T-helper 9 cell (primary cell): ENCODE data around the gene TUBA1B.
A peak's percentile ranks its signal among the peaks of the same experiment; 100 is the strongest.
"Not testable (repeated sequence)": the region's sequence is repeated elsewhere in the genome, so short reads cannot be mapped to it uniquely, and the experiment has no call there.

Source experiments
- DNase-seq: peaks from one replicate; pipeline ENCODE4 v3.0.0-alpha.2; 2020
- total RNA-seq, 2 donors: gene quantifications; one replicate each; lab custom pipeline; 2026; lab: John Stamatoyannopoulos, UW

Gene TUBA1B
- 173 to 490 reads per million in 2 donors for total RNA-seq

DNA sequence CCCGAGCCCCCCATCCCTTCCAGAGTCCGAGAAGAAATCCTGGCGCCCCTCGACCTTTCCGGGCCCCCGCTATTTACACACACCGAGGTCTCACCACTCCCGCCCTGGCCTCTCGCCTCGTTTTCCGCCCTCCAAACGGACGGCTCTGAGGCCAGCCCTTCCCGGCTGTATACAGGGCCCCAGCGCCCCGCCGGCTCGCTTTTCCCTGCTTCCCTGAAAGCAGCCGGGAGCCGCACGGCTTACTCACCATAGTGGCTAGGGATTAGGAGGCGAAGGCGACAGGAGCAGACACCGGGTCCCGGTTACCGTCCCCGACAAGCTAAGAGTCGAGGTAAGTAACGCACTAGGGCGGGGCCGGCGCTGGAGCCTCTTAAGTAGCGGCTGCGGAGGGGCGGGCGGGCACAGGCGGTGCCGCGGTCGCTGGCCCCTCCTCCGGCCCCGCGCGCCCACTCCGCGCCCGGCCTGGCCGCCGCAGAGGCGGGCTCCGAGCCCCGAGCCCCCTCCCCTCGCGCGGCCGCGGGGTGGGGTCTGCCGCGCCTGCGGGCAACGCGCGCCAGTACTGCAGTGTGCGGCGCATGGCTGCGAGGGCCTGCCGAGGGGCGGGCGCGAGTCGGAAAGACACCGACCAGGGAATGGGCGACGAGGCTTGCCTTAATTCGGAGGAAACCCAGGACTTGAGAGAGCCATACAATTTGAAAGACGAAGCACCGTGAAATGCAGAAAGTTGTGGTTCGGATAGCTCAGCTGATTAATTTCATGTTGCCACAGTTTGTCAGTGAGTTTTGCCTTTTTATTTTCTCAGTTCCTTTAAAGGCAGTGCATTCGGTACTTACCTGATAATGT lies at the start of gene TUBA1B:
TSS of gene TUBA1B (minus strand) at position 345 of the 843 bp plus-strand sequence. CDS start at position 250, 95 bp downstream.
- DNase-seq, result peak; percentile 85

DNA sequence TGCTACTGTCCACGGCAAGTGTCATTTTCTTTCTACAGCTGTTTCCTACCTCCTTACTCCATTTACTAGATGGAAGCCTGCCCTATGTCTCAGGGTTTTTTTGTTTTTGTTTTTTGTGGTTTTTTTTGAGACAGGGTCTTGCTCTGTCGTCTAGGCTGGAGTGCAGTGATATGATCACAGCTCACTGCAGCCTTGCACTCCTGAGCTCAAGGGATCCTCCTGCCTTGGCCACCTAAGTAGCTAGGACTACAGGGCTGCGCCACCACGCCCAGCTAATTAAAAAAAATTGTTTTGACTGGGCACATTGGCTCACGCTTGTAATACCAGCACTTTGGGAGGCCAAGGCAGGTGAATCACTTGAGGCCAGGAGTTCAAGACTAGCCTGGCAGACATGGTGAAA lies 43.0 kb upstream of the TUBA1B start:
- DNase-seq, result no peak

DNA sequence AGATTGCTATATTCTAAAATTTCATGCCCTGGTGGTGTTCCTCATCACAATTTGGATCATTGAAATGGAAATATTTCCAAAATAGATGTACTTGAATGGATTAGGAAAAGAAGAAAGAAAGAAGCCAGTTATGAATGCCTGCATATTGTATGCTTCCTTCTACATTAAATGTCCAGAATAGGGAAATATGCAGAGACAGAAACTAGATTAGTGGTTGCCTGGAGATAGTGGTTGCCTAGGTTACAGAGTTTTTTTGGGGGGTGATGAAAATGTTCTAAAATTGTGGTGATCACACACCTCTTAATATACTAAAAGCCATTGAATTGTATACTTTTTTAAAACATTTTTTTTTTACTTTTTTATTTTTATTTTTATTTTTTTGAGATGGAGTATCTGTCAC lies 39.7 kb upstream of the TUBA1B start:
- no peak for DNase-seq

DNA sequence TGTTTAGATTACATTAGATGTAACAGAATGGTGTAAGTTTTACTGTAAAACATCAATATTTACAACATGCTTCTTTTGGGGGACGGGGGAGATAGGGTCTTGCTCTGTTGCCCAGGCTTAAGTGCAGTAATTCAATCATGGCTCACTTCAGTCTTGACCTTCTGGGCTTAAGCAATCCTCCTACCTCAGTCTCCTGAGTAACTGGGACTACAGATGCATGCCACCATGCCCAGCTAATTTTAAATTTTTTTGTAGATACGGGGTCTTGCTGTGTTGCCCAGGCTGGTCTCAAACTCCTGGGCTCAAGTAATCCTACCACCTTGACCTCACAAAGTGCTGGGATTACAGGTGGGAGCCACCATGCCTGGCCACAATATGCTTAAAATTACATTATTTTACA lies 33.9 kb upstream of the TUBA1B start:
- no peak for DNase-seq

DNA sequence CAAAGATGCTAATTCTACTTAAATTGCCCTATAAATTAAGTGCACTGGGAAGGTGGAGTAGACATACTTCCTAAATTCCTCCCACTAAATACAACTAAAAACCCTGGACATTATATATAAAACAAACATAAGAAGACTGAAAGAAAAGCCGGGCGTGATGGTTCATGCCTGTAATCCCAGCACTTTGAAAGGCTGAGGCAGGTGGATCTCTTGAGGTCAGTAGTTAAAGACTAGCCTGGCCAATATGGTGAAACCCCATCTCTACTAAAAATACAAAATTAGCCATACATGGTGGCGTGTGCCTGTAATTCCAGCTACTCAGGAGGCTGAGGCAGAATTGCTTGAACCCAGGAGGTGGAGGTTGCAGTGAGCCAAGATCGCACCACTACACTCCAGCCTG lies 30.7 kb upstream of the TUBA1B start:
- DNase-seq, result not testable (repeated sequence)

DNA sequence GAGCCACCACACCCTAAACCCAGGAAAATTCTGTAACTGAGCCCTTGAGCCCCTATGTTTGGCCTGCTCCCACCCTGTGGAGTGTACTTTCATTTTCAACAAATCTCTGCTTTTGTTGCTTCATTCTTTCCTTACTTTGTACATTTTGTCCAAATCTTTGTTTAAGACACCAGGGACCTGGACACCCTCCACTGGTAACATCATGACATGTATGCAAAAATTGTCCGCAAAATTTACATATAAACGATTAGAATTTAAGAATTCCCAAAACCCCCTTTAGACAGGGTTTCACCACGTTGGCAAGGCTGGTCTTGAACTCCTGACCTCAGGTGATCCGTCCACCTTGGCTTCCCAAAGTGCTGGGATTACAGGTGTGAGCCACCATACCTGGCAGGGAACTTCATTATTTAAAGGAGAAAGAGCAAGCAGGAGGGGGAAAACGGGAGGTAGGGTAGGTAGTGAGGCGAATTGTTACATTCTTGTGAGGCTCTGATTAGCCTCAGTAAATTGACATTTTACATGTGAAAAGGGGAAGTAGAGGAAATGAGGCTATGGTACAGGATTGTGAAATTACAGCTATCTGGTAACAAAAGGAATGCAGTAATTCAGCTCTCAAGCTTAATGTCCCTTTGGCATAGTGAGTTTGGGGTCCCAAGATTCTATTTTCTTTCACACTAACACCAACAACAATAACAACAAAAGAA lies 30.0 kb upstream of the TUBA1B start:
- DNase-seq, result no peak

DNA sequence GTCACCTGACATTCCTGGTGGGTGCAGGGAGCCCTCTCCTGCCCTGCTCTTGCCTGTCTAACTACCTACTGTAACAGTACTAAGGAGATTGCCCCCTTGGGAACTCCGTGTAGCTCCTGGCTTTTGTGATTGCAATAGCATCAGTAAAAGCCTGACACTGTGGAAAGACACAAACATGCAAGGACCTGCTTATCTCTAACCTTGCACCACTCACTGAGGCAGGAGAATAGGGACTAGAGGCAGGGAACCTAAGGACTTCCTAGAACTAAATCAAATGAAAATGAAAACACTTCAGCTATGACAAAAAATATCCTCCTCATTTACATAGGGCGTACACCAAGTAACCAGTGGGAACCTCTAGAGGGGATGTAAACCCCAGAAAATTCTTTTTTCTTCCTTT lies 29.2 kb upstream of the TUBA1B start:
- no peak for DNase-seq

DNA sequence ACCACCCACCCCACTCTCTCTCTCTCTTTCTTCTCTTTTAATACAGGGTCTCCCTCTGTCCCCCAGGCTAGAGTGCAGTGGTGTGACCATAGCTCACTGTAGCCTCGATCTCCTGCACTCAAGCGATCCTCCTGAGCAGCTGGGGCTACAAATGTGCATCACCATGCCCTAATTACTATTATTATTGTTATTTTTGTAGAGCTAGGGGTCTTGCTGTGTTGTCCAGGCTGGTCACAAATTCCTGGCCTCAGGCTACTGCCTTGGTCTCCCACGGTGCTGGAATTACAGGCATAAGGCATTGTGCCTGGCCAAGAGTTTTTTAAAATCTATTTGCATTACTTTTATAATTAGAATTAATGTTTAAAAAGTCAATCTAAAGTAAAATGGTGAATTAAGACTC lies 23.0 kb upstream of the TUBA1B start:
- DNase-seq, result no peak

DNA sequence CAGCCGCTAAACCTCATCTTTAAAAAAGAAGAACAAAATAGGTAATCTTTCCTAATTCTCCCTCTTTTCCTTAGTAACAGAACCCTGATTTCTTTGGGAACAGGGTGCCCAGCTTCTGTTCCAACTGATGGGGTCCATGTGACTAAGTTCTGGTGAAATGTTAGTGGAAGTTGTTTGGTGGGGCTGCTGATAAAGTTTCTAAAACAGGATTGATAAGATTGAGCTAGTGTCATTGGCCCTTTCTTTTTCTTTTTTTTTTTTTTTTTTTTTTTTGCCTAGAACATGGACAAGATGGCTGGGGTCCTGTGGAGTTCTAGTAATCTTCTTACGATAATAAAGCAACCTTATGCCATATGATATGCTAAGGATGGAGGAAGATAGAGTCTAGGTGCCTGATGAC lies 16.2 kb upstream of the TUBA1B start:
- DNase-seq, result no peak

DNA sequence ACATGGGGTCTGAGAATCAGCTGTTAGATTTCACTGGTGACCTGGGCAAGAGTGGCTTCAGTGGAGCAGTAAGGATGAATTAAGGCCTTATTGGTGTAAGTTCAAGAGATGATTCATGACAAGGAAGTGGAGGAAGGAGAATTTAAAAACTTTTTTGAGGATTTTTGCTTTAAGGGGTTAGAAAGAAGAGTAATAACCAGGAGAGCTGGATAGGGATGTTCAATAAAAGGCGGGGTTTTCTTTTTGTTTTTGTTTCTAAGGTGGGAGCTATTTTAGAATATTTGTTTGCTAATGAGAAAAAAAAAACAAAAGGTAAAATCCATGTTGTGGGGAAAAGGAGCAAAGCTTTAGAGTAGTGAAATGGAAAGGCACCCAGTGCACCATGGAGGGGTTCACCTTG lies 15.2 kb upstream of the TUBA1B start:
- DNase-seq, result no peak

DNA sequence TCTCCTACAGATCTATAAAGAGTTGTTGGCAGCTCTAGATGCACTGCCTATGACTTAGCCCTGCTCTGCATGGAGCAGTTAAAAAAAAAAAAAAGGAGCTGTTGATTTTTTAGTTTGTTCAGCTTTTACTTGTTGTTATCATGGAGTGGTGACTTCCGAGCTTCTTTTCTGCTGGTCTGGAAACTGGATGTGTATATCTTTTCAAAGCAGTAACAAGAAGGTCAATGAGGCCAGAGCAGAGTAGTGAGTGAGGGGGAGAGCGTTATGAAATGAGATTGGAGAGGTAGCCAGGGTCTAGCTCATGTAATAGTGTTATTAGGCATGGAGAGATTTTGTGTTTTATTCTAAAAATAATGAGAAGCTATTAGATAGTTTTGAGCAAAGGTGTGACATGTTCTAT lies 13.2 kb upstream of the TUBA1B start:
- no peak for DNase-seq

DNA sequence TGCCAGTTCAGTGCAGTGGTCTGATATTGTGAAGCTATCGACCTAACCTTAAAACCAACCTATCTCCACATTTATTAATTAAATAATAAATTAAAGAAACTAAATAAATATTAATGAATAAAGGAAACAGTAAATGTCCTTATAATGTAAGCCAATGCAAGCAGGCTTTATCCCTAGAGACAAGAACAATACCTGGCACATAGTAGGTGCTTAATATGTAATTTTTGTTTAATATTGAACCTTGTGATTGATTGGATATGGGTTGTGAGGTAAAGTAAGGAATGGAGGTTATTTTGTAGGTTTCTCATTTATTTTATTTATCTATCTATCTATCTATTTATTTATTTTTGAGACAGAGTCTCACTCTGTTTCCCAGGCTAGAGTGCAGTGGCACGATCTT lies 7.8 kb upstream of the TUBA1B start:
- no peak for DNase-seq

DNA sequence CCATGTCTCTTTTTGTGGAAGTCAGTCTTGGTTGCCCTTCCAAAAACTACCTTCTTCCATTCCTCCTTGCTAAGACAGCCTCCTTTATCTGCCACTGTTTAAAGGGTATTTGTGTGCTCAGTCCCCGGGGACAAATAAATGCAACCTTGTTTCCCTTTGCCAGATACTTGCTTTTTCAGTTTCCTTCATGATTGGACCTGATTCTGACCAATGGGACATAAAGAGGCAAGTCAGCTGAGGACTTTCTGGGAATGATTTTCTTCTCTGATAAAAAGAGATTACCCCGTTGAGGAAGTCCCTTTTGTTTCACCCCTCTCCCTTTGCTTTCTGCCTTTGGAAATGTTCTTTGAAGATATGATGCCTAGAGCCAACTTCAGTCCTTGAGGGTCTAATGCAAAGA lies 7.4 kb upstream of the TUBA1B start:
- DNase-seq, result no peak

DNA sequence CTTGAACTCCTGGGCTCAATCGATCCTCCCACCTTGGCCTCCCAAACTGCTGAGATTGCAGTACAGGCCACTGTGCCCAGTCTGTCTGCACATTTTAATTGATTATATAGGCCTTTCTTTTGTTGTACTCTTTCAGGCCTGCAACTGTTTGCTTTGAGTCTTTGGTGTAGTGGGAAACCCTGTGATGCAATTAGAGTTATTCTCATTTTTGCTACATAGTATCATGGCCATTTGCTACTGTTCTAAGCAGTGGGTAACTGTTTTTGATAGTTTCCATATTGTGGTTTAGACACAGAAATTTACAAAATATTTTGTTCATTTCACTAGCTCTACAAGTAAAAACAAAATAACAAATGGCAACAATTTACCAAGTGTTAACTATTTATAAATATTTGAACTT lies 6.3 kb upstream of the TUBA1B start:
- no peak for DNase-seq

DNA sequence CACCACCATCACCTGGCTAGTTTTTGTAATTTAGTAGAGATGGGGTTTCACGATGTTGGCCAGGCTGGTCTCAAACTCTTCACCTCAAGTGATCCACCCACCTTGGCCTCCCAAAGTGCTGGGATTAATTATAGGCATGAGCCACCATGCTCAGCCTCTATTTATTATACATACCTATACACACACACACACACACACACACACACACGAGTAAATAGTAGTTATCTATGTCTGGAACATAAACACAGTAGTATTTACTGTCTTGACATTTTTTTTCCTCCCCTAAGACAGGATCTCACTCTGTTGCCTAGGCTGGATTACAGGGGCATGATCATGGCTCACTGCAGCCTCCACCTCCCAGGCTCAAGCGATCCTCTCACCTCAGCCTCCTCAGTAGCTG lies 5.8 kb upstream of the TUBA1B start:
- DNase-seq, result not testable (repeated sequence)

DNA sequence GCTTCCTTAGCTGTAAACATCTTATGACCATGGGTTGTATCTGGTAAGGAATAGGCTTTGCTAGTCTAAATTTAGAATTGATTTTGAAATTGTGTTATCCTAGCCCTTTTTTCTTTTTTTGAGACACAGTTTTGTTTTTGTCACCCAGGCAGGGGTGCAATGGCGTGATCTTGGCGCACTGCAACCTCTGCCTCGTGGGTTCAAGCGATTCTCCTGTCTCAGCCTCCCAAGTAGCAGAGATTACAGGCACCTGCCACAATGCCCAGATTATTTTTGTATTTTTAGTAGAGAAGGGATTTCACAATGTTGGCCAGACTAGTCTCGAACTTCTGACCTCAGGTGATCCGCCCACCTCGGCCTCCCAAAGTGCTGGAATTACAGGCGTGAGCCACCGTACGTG lies 2.4 kb upstream of the TUBA1B start:
- no peak for DNase-seq

DNA sequence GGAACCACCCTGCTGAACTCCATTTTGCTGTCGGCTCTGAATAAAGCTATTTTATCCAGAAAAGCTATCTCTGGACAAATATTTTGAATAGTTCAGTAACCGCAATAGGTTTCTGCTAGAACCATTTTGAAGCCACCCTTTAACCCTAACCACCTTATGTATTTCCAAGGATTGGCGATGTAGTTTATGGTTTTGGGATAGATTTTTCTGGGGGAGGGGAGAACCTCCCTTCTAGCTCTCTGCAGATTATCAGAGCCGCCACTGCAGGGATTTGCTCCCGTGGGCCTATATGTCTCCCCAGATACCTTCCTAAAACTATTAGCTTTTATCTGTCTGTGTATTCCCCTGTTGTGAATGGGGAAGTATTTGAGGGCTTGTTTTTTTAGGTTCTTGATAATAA lies 1.8 kb upstream of the TUBA1B start:
- no peak for DNase-seq

DNA sequence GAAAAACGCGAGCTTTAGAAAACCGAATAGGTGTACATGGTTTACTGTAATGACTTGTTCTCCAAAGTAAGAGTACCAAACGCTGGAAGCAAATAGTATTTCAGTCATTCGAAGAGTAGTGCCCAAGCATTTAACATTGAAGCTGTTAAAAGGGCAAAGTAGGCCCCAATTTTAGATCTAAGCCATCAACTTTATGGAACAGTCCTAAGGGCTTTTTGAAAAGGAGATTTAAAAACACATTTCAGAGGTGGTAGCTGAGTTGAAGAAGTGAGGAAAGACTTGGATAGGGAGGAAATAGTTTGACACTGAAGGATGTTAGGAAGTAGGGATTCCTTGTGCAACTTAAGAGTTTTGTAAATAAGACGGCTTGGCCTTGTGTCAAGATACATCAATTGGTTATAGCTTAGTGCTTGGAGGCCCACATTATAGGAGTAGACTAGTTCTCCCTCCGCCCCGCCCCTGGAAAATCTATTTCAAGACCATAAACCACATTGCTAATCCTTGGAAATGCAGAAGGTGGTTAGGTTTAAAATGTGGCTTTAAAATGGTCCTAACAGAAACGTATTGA lies 783 bp upstream of the TUBA1B start:
- no peak for DNase-seq

DNA sequence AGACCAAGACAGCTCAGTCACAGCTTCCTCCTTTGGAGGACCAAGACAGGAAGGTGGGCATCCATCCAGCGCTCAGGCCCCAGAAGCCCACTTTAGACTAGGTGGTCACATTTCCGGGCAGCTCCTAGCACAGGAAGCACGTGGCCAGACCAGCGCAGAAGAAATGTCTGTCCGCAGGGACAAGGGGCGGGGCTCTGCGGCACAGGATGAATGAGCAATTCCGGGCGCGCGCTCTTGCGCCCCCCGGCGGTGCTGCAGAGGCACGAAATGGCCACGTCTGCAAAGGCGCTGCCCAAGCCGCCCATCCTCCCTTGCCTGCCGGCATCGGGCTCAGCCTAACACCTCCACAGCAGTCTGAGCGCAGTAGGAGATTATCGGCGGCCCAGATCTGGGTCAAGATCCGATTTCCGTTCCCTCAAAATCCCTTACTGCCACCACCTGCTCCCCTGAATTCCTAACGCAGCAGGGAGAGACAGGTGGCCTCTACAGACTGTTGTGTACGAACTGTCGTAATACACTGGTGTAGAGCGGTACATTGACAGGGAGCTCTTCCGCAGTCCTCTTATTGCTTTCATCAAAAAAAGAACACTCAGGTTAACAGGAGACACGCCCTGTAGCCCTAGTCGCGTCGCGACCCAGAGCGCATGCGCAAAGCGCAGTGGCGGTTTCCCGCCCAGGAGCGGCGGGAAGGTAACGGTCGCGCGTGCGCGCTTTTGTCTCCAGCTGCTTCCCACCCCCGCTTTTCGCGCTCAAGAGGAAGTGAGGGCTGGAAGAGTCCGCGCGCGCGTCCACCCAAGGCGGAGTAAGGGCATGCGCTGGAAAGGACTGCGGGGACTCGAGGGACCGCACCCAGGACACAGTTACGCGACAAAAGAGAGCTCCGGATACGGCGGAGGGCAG lies 794 bp downstream of the TUBA1B start:
- DNase-seq, result peak; percentile 88

DNA sequence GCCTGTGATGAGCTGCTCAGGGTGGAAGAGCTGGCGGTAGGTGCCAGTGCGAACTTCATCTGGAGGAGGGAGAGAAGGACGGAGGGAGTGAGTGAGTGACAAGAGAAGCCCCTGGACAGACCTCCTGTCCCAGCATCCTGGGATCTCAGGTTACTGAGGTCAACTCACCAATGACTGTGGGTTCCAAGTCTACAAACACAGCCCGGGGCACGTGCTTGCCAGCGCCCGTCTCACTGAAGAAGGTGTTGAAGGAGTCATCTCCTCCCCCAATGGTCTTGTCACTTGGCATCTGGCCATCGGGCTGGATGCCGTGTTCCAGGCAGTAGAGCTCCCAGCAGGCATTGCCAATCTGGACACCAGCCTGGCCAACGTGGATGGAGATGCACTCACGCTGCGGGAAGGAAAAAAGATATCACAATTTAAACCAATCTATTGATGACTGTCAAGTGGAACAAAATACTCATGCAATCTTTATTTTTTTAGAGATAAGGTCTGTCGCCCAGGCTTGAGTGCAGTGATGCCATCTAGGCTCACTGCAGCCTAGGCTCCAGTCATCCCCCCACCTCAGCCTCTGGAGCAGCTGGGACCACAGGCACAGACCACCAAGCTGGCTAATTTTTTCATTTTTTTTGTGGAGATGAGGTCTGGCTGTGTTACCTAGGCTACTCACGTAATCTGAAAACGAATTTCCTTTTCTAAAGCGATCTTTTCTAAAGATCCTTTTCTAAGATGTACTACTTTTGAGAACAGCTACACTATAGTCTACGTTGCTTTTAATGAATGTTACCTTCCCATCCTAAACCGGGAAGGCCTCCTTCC lies 1.7 kb downstream of the TUBA1B start:
- DNase-seq, result no peak

DNA sequence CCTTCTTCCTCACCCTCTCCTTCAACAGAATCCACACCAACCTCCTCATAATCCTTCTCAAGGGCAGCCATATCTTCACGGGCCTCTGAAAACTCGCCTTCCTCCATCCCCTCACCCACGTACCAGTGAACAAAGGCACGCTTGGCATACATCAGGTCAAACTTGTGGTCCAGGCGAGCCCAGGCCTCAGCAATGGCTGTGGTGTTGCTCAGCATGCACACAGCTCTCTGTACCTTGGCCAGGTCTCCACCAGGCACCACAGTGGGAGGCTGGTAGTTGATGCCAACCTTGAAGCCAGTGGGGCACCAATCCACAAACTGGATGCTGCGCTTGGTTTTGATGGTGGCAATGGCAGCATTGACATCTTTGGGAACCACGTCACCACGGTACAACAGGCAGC lies 3.2 kb downstream of the TUBA1B start:
- not testable (repeated sequence) for DNase-seq
